BE2C (cell line): ENCODE data around the gene EGF.

Source experiments
- DNase-seq: peaks from one replicate; pipeline ENCODE4 v3.0.0-alpha.2; 2020
- H3K27me3 ChIP-seq: fragments of 250-450 bp; sonication (Bioruptor Pico); 2 replicates; pipeline ENCODE4 v1.5.1; 2020; ENCODE audit warnings: mild to moderate bottlenecking
- H3K36me3 ChIP-seq: fragments of 250-450 bp; sonication (Bioruptor Pico); 2 replicates; pipeline ENCODE4 v1.5.1; 2020; ENCODE audit warnings: mild to moderate bottlenecking
- H3K4me1 ChIP-seq: fragments of 250-450 bp; sonication (Bioruptor Pico); 2 replicates; pipeline ENCODE4 v1.5.1; 2020
- H3K4me3 ChIP-seq: 2 replicates; pipeline ENCODE4 v1.5.1; 2011; ENCODE audit warnings: low read depth, low read length
- H3K9me3 ChIP-seq: fragments of 250-450 bp; sonication (Bioruptor Pico); 2 replicates; pipeline ENCODE4 v1.5.1; 2020
- TF ChIP-seq, protein P1 (sequence below): IDR thresholded peaks from 2 replicates; pipeline ENCODE4 v1.5.1; 2012; ENCODE audit warnings: mild to moderate bottlenecking, low read depth, low read length

Gene EGF

DNA sequence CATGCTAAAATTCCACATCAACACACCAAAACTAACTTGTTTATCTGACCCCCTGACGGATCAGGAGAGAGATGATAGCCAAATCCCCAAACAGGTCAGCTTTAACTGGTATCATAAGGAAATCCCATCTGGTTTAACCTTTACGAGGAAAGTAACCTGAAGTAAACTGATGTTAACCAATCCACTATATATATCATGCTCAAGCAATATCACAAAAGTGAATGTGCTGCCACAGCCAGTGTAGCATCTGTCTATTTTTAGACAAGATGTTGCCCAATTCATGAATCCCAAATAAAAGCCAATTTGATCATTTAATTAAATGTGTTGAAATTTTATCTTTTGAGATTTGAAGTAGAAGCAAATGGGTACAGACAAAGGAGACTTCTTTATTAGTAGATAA, 44.5 kb downstream of the EGF start:
- H3K4me1 ChIP-seq, result no peaks in the 10 kb centered on the region
- no peak for DNase-seq
- no peaks in the 10 kb centered on the region for H3K36me3 ChIP-seq
- no peak overlapping the region for H3K4me3 ChIP-seq
- H3K27me3 ChIP-seq, result no peaks in the 10 kb centered on the region; the same call in 1 of the 2 replicates
- TF ChIP-seq, protein P1, sequence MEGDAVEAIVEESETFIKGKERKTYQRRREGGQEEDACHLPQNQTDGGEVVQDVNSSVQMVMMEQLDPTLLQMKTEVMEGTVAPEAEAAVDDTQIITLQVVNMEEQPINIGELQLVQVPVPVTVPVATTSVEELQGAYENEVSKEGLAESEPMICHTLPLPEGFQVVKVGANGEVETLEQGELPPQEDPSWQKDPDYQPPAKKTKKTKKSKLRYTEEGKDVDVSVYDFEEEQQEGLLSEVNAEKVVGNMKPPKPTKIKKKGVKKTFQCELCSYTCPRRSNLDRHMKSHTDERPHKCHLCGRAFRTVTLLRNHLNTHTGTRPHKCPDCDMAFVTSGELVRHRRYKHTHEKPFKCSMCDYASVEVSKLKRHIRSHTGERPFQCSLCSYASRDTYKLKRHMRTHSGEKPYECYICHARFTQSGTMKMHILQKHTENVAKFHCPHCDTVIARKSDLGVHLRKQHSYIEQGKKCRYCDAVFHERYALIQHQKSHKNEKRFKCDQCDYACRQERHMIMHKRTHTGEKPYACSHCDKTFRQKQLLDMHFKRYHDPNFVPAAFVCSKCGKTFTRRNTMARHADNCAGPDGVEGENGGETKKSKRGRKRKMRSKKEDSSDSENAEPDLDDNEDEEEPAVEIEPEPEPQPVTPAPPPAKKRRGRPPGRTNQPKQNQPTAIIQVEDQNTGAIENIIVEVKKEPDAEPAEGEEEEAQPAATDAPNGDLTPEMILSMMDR, result no peak
- H3K9me3 ChIP-seq, result no peaks in the 10 kb centered on the region

DNA sequence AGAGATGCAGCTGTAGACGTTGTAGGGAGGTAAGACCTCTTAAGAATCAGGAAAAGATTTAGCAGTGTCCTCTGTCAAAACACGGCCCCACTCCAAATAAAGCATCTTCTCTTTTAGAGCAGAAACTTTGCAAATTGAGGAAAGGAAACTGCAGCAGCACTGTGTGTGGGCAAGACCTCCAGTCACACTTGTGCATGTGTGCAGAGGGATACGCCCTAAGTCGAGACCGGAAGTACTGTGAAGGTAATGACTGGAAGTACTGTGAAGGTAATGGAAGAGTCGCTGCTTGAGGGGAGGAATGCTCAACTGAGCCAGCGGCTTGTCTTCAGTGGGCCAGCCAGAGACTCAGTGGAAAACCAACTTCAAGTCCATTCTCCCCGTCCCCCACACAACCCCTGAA, 46.5 kb downstream of the EGF start:
- DNase-seq, result no peak
- H3K4me1 ChIP-seq, result no peaks in the 10 kb centered on the region
- no peaks in the 10 kb centered on the region for H3K36me3 ChIP-seq
- H3K4me3 ChIP-seq, result no peak overlapping the region
- TF ChIP-seq, protein P1, result no peak
- H3K27me3 ChIP-seq, result no peaks in the 10 kb centered on the region
- no peaks in the 10 kb centered on the region for H3K9me3 ChIP-seq

DNA sequence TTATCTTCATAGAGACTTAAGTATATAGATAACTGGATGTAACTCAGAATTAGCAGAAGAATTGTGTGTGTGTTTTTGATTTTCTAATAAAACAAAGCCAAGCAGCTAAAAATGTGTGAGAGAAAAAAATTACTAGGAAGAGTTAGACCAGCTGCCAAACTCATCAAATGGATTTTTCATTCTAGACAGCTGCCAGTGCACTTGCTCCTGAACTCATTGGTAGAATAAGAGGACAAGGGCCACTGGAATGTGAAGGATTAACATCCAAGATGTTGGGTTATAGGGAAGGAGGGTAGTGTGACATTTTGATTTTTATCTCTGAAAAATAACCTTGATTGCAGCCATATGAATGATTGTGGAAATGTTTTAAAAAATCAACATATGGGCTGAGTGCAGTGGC, 49.7 kb downstream of the EGF start:
- H3K4me1 ChIP-seq, result no peaks in the 10 kb centered on the region
- DNase-seq, result no peak
- no peaks in the 10 kb centered on the region for H3K9me3 ChIP-seq
- H3K36me3 ChIP-seq, result no peaks in the 10 kb centered on the region
- no peak overlapping the region for H3K4me3 ChIP-seq
- TF ChIP-seq, protein P1, result no peak
- H3K27me3 ChIP-seq, result no peaks in the 10 kb centered on the region

DNA sequence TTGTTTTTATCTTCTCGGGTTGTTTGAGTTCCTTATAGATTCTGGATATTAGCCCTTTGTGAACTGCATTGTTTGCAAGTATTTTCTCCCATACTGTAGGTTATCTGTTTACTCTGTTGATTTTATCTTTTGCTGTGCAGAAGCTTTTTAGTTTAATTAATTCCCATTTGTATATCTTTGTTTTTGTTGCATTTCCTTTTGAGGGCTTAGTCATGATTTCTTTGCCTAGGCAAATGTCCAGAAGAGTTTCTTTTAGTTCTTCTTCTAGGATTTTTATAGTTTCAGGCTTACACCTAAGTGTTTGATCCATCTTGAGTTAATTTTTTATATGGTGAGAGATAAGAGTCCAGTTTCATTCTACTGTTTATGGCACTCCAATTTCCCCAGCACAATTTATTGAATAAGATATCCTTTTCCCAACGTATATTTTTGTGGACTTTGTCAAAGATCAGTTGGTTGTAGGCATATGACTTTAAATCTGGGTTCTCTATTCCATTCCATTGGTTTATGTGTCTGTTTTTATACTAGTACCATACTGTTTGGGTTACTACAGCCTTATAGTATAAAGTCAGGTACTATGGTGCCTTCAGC, 54.3 kb downstream of the EGF start:
- no peaks in the 10 kb centered on the region for H3K4me1 ChIP-seq
- H3K9me3 ChIP-seq, result no peaks in the 10 kb centered on the region
- DNase-seq, result no peak
- no peaks in the 10 kb centered on the region for H3K36me3 ChIP-seq
- peaks cover 2% of the 10 kb centered on the region; the same call in 1 of the 2 replicates for H3K27me3 ChIP-seq
- H3K4me3 ChIP-seq, result no peak overlapping the region
- TF ChIP-seq, protein P1, result no peak

DNA sequence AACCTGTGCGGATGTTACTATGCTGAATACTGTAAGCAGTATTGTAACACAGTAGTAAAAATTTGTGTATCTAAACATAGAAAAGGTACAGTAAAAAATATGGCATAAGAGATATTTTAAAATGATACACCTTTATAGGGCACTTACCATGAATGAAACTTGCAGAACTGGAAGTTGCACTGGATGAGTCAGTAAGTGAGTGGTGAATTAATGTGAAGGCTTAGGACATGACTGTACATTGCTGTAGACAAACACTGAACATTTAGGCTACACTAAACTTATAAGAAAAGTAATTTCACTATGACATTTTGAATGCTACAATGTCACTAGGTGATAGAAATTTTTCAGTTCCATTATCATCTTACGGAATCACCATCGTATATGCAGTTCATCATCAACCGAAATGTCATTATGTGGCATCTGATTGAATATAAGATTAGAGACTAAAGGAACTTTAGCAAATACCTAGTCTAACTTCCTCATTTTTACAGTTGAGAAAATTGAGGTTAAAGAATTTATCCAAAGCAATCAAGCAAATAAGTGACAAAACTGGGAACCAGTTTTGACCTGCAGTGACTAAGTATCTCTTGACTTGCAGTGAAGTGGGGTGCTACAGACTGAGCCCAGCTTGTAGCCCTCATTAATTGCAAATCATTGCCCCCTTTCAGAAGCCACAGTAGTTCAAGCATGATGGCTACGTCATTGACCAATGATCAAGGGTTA, 55.3 kb downstream of the EGF start:
- no peaks in the 10 kb centered on the region for H3K9me3 ChIP-seq
- H3K27me3 ChIP-seq, result peaks cover 12% of the 10 kb centered on the region
- H3K4me1 ChIP-seq, result no peaks in the 10 kb centered on the region
- H3K36me3 ChIP-seq, result no peaks in the 10 kb centered on the region
- H3K4me3 ChIP-seq, result no peak overlapping the region
- TF ChIP-seq, protein P1, result no peak
- no peak for DNase-seq

DNA sequence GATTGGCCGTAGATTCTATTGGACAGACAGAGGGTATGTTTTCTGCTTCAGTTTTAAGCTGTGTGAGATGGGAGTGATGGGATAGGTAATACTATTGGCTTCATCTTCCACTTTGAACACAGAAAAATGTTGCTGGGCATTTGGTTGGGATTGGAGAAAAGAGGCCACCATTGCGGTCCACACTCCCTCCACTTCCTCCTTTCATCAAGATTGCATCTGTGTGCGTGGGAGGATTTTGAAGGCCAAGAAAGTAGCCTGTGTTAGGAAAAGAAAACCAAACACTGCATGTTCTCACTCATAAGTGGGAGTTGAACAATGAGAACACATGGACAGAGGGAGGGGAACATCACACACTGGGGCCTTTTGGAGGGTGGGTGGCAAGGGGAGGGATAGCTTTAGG, 56.4 kb downstream of the EGF start:
- Histone ChIP-seq H3K36me3 (no peaks in the 10 kb centered on the region), H3K4me3 (no peak overlapping the region), H3K27me3 (peaks cover 16% of the 10 kb centered on the region), H3K9me3 (no peaks in the 10 kb centered on the region), H3K4me1 (no peaks in the 10 kb centered on the region)
- DNase-seq, result no peak
- TF ChIP-seq, protein P1, result no peak
